Duodenal mucosa (tissue), 2 donors: Measurements from ENCODE around the gene SLC11A1.

Experiments
- H3K27ac ChIP-seq: one replicate; pipeline ENCODE4 v1.7.0; 2013; ENCODE audit warnings: low read depth, low read length
- H3K27me3 ChIP-seq, 2 donors: one replicate each; pipeline ENCODE4 v1.7.0; 2013; ENCODE audit warnings: low read length in 2 of 2, control low read depth in 1 of 2; ENCODE audit not compliant: insufficient read depth in 2 of 2, control insufficient read depth in 1 of 2
- H3K36me3 ChIP-seq, 2 donors: one replicate each; pipeline ENCODE4 v1.7.0; 2013; ENCODE audit warnings: low read length in 2 of 2, control low read depth in 1 of 2; ENCODE audit not compliant: insufficient read depth in 2 of 2, control insufficient read depth in 1 of 2
- H3K4me1 ChIP-seq, 2 donors: one replicate each; pipeline ENCODE4 v1.7.0; 2013; ENCODE audit warnings: low read length in 2 of 2, control low read depth in 1 of 2; ENCODE audit not compliant: insufficient read depth in 2 of 2, control insufficient read depth in 1 of 2
- H3K4me3 ChIP-seq, 2 donors: one replicate each; pipeline ENCODE4 v1.7.0; 2013; ENCODE audit warnings: low read length in 2 of 2, low read depth in 1 of 2
- H3K9ac ChIP-seq, 2 donors: one replicate each; pipeline ENCODE4 v1.7.0; 2013; ENCODE audit warnings: low read length in 2 of 2, low read depth in 1 of 2
- H3K9me3 ChIP-seq, 2 donors: one replicate each; pipeline ENCODE4 v1.7.0; 2013; ENCODE audit warnings: low read length in 2 of 2, control low read depth in 1 of 2; ENCODE audit not compliant: control insufficient read depth in 1 of 2

The SLC11A1 gene

DNA sequence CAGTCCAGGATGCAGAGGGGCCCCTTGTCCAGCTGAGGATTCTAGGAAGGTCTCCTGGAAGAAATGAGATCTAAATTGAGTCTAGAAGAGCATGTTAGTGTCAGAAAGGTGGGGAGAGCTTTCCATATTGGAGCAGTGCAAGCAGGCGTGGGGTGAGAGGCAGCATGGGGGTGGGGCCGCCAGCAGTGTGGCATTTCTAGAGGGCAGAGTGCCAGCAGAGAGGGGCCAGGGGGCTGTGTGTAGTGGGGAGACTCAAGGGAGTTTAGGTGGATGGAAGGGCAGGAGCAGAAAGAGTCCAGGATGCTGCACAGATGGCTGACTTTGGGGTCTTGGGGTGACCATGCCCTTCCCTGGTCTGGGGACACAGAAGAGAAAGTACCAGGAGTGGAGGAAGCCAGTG is 39.0 kb downstream of the SLC11A1 start:
- H3K9ac ChIP-seq: peak overlapping the region; percentile 68 to 77
- no peaks in the 10 kb centered on the region for H3K9me3 ChIP-seq
- peak overlapping the region; percentile 45 for H3K27ac ChIP-seq
- H3K4me1 ChIP-seq: peaks cover 16 to 25% of the 10 kb centered on the region in 2 donors
- peaks cover 8 to 19% of the 10 kb centered on the region in 2 donors for H3K36me3 ChIP-seq
- H3K27me3 ChIP-seq: no peaks in the 10 kb centered on the region
- peak overlapping the region; percentile 80 to 86 for H3K4me3 ChIP-seq

DNA sequence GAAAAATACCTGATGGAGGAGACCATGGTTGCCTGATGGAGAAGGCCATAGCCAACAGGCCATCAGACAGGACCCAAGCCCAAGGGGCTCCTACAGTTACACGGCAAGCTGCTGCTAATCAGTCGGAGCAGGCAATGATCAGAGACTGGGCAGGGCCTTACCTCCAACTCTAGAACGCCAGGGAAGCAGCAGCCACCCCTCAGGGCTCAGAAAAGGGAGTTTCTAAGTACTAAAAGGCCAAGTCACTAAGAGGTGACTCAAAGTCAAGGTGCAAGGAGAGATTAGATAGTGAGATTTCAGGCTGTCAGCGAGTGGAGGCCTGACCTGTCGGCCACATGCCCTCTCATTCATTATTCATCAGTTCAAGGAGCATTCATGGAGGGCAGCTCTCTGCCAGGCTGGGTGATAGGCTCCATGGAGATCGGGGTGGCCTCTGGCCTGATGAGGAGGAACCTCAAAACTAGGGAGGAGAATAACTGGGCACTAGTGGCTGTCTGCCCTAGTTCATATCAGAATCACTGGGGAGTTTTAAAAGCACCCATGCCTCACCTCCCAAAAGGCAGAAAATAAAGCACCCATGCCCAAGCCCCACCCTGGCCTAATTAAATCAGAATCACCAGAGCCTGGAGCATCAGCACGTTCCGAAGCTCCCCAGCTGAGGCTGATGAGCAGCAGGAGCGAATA is 40.5 kb downstream of the SLC11A1 start:
- H3K27ac ChIP-seq: no peak overlapping the region
- peaks cover 11 to 22% of the 10 kb centered on the region in 2 donors for H3K4me1 ChIP-seq
- H3K9ac ChIP-seq: peak overlapping the region in 1 of 2 donors; percentile 25
- H3K27me3 ChIP-seq: no peaks in the 10 kb centered on the region
- H3K36me3 ChIP-seq: peaks cover 8 to 25% of the 10 kb centered on the region in 2 donors
- peak overlapping the region; percentile 15 to 45 for H3K4me3 ChIP-seq
- no peaks in the 10 kb centered on the region for H3K9me3 ChIP-seq

- H3K4me3 ChIP-seq: no peak overlapping the region
- peak overlapping the region in 1 of 2 donors; percentile 25 for H3K9ac ChIP-seq
- H3K36me3 ChIP-seq: peaks cover 13 to 35% of the 10 kb centered on the region in 2 donors
- H3K4me1 ChIP-seq: peaks cover 2 to 14% of the 10 kb centered on the region in 2 donors
- H3K27ac ChIP-seq: no peak overlapping the region
- no peaks in the 10 kb centered on the region for H3K9me3 ChIP-seq
- no peaks in the 10 kb centered on the region for H3K27me3 ChIP-seq
Observed at GRCh38 chr2:218423584-218423983, 41.5 kb downstream of the SLC11A1 start.

DNA sequence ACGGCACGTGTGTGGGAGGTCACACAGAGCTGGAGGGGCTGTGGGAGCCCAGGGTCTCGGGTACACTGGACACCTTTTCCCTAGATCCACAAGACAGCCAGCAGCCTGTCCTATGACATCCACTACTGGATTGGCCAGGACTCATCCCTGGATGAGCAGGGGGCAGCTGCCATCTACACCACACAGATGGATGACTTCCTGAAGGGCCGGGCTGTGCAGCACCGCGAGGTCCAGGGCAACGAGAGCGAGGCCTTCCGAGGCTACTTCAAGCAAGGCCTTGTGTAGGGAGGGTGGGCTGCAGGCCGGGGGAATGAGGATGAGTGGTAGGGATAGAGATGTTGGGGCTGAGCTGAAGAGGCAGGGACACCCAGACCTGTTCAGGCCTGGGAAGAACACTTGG is 43.5 kb downstream of the SLC11A1 start:
- Histone ChIP-seq H3K27me3 (no peaks in the 10 kb centered on the region), H3K4me3 (no peak overlapping the region), H3K4me1 (peaks cover 0 to 14% of the 10 kb centered on the region in 2 donors), H3K36me3 (peaks cover 22 to 54% of the 10 kb centered on the region in 2 donors), H3K9me3 (no peaks in the 10 kb centered on the region), H3K27ac (no peak overlapping the region), H3K9ac (no peak overlapping the region)

GRCh38 chr2:218427741-218428140 is 45.7 kb downstream of the SLC11A1 start:
- peaks cover 0 to 2% of the 10 kb centered on the region in 2 donors for H3K4me1 ChIP-seq
- H3K9me3 ChIP-seq: no peaks in the 10 kb centered on the region
- H3K9ac ChIP-seq: no peak overlapping the region
- no peak overlapping the region for H3K4me3 ChIP-seq
- H3K36me3 ChIP-seq: peaks cover 37 to 74% of the 10 kb centered on the region in 2 donors
- no peak overlapping the region for H3K27ac ChIP-seq
- H3K27me3 ChIP-seq: no peaks in the 10 kb centered on the region

DNA sequence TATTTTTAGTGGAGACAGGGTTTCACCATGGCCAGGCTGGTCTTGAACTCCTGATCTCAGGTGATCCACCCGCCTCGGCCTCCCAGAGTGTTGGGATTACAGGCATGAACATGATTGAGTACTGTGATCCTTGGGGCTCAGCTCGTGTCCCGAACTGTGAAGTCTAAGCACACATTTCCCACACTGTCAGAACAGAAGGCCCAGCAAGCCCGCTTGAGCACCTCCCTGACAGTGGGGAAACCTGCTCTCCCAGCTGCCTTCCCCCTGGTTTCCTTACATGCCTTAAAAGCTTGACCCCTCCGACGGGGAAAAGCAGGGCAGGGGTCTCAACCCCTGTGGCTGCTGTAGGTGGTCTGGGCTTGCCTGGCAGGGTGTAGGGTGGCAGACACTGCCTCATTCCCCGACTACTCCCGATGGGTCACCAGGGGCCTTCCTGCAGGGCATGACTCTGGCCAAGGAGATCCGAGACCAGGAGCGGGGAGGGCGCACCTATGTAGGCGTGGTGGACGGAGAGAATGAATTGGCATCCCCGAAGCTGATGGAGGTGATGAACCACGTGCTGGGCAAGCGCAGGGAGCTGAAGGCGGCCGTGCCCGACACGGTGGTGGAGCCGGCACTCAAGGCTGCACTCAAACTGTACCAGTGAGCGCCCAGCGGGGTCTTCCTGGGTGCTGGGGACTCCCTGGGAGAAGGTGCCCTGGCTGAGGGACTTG is 46.9 kb downstream of the SLC11A1 start:
- Histone ChIP-seq H3K36me3 (peaks cover 38 to 74% of the 10 kb centered on the region in 2 donors), H3K9me3 (no peaks in the 10 kb centered on the region), H3K4me3 (no peak overlapping the region), H3K27me3 (no peaks in the 10 kb centered on the region), H3K9ac (no peak overlapping the region), H3K27ac (no peak overlapping the region), H3K4me1 (no peaks in the 10 kb centered on the region)

- H3K27me3 ChIP-seq: no peaks in the 10 kb centered on the region
- no peak overlapping the region for H3K4me3 ChIP-seq
- no peak overlapping the region for H3K27ac ChIP-seq
- no peak overlapping the region for H3K9ac ChIP-seq
- H3K4me1 ChIP-seq: no peaks in the 10 kb centered on the region
- peaks cover 42 to 78% of the 10 kb centered on the region in 2 donors for H3K36me3 ChIP-seq
- H3K9me3 ChIP-seq: no peaks in the 10 kb centered on the region
Observed at GRCh38 chr2:218429911-218430692, 48.0 kb downstream of the SLC11A1 start.

DNA sequence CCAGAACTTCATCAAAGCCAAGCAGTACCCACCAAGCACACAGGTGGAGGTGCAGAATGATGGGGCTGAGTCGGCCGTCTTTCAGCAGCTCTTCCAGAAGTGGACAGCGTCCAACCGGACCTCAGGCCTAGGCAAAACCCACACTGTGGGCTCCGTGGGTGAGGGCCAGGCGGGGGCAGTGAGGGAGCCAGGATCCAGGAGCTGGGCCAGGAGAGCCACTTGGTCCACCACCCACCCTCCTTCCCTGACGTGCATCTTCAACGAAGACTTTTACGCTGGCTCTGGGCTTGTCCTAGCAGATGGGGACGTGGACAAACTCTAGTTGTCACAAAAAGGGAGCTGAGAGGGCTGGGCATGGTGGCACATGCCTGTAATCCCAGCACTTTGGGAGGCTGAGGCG is 48.6 kb downstream of the SLC11A1 start:
- no peak overlapping the region for H3K9ac ChIP-seq
- peaks cover 38 to 78% of the 10 kb centered on the region in 2 donors for H3K36me3 ChIP-seq
- no peak overlapping the region for H3K27ac ChIP-seq
- H3K9me3 ChIP-seq: no peaks in the 10 kb centered on the region
- no peaks in the 10 kb centered on the region for H3K4me1 ChIP-seq
- H3K4me3 ChIP-seq: no peak overlapping the region
- H3K27me3 ChIP-seq: no peaks in the 10 kb centered on the region

DNA sequence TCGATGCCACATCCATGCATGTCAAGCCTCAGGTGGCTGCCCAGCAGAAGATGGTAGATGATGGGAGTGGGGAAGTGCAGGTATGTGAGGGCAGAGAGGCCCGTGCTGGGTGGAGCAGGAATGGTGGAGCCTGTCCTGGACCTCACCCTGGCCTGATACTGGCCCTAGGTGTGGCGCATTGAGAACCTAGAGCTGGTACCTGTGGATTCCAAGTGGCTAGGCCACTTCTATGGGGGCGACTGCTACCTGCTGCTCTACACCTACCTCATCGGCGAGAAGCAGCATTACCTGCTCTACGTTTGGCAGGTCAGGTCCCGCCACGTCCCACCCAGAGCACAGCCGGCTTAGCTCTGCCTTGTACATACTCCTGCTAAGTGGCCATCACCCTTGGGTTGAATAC is 49.8 kb downstream of the SLC11A1 start:
- no peaks in the 10 kb centered on the region for H3K4me1 ChIP-seq
- H3K4me3 ChIP-seq: no peak overlapping the region
- H3K9me3 ChIP-seq: no peaks in the 10 kb centered on the region
- H3K9ac ChIP-seq: no peak overlapping the region
- H3K27ac ChIP-seq: no peak overlapping the region
- H3K36me3 ChIP-seq: peaks cover 43 to 88% of the 10 kb centered on the region in 2 donors
- H3K27me3 ChIP-seq: no peaks in the 10 kb centered on the region
